HTR-8/SVneo (cell line): Measurements from ENCODE around the gene AP3B1.

Experiments used
- DNase-seq: peaks from one replicate; pipeline ENCODE4 v3.0.0; 2011; ENCODE audit warnings: low spot score, mixed read lengths; ENCODE audit not compliant: insufficient read length
- FAIRE-seq: peaks from 2 replicates; lab custom pipeline; 2011; peaks lifted over from hg19 to GRCh38; lab: Jason Lieb, UNC

The AP3B1 gene

GRCh38 chr5:78294248-78295034 is at the start of gene AP3B1:
Gene AP3B1 (minus strand): TSS chr5:78294698. CDS start chr5:78294579, 119 bp downstream.
- peak; percentile 93 for FAIRE-seq
- DNase-seq: peak; percentile 99

- FAIRE-seq (no peak), DNase-seq (no peak)
Observed at GRCh38 chr5:78341440-78341839, 46.9 kb upstream of the AP3B1 start.

- DNase-seq (no peak), FAIRE-seq (no peak)
Observed at GRCh38 chr5:78339617-78340436, 45.3 kb upstream of the AP3B1 start.

- FAIRE-seq: no peak
- no peak for DNase-seq
Observed at GRCh38 chr5:78336698-78337097, 42.2 kb upstream of the AP3B1 start.

- FAIRE-seq (no peak), DNase-seq (no peak)
Observed at GRCh38 chr5:78335976-78336375, 41.5 kb upstream of the AP3B1 start.

- no peak for FAIRE-seq
- DNase-seq: no peak
Observed at GRCh38 chr5:78334811-78335210, 40.3 kb upstream of the AP3B1 start.

- DNase-seq (no peak), FAIRE-seq (no peak)
Observed at GRCh38 chr5:78331523-78332080, 37.1 kb upstream of the AP3B1 start.

- DNase-seq: no peak
- FAIRE-seq: no peak
Observed at GRCh38 chr5:78328585-78329173, 34.2 kb upstream of the AP3B1 start.

GRCh38 chr5:78327761-78328510 is 33.4 kb upstream of the AP3B1 start:
- DNase-seq (no peak), FAIRE-seq (peak; percentile 58)

GRCh38 chr5:78326930-78327329 is 32.4 kb upstream of the AP3B1 start:
- FAIRE-seq (no peak), DNase-seq (no peak)

GRCh38 chr5:78323241-78323640 is 28.7 kb upstream of the AP3B1 start:
- FAIRE-seq: no peak

GRCh38 chr5:78320401-78320800 is 25.9 kb upstream of the AP3B1 start:
- FAIRE-seq (no peak), DNase-seq (peak; percentile 18)

More at GRCh38 chr5:78323241-78323640, 28.7 kb upstream of the AP3B1 start:
- DNase-seq: no peak

- FAIRE-seq: no peak
- DNase-seq: no peak
Observed at GRCh38 chr5:78318337-78318736, 23.8 kb upstream of the AP3B1 start.

- no peak for DNase-seq
Observed at GRCh38 chr5:78317515-78317914, 23.0 kb upstream of the AP3B1 start.

GRCh38 chr5:78308703-78309102 is 14.2 kb upstream of the AP3B1 start:
- FAIRE-seq: no peak

More at GRCh38 chr5:78317515-78317914, 23.0 kb upstream of the AP3B1 start:
- FAIRE-seq: no peak

GRCh38 chr5:78300464-78301045 is 6.1 kb upstream of the AP3B1 start:
- no peak for DNase-seq
- no peak for FAIRE-seq

More at GRCh38 chr5:78308703-78309102, 14.2 kb upstream of the AP3B1 start:
- DNase-seq: no peak

- no peak for DNase-seq
Observed at GRCh38 chr5:78295035-78295961, 800 bp upstream of the AP3B1 start.

GRCh38 chr5:78293851-78294247 is 649 bp downstream of the AP3B1 start:
- DNase-seq (no peak), FAIRE-seq (no peak)

More at GRCh38 chr5:78295035-78295961, 800 bp upstream of the AP3B1 start:
- FAIRE-seq: no peak
